B cell (primary cell): ENCODE data around the gene ING3.

ENCODE experiments used
- EZH2 ChIP-seq: IDR thresholded peaks from 2 replicates; pipeline ENCODE4 v1.6.1; 2012; ENCODE audit warnings: borderline replicate concordance, low read depth, mild to moderate bottlenecking, moderate library complexity, low read length; ENCODE audit not compliant: insufficient read depth, poor library complexity, severe bottlenecking
- TF ChIP-seq, protein P1 (sequence below): fragments of 200-600 bp; IDR thresholded peaks from one replicate; pipeline ENCODE4 v1.8.0; 2022; ENCODE audit warnings: antibody characterized with exemption, mild to moderate bottlenecking

DNA sequence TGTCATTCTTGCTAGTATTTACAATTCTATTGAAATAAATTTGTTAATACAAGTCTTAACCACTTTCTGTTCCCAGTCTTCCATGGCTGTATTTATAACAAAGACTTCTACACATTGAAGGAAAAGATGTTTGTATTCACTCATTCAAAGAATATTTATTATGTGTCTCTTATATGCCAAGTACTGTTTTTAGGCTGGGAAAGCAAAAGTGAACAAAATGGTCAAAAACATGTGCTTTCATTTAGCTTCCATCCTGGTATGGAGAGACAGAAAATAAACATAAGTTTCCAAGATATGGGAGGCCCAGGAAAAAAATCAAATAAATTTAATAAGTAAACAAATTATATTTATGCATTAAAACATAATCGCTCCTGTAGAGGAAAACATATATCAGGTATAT is 60.8 kb downstream of the ING3 start:
- TF ChIP-seq, protein P1, sequence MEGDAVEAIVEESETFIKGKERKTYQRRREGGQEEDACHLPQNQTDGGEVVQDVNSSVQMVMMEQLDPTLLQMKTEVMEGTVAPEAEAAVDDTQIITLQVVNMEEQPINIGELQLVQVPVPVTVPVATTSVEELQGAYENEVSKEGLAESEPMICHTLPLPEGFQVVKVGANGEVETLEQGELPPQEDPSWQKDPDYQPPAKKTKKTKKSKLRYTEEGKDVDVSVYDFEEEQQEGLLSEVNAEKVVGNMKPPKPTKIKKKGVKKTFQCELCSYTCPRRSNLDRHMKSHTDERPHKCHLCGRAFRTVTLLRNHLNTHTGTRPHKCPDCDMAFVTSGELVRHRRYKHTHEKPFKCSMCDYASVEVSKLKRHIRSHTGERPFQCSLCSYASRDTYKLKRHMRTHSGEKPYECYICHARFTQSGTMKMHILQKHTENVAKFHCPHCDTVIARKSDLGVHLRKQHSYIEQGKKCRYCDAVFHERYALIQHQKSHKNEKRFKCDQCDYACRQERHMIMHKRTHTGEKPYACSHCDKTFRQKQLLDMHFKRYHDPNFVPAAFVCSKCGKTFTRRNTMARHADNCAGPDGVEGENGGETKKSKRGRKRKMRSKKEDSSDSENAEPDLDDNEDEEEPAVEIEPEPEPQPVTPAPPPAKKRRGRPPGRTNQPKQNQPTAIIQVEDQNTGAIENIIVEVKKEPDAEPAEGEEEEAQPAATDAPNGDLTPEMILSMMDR, result no peak
- no peak for TF ChIP-seq EZH2
